Ovary (tissue), 3 donors: Measurements from ENCODE around the gene RNPEPL1.

Experiments used
- EP300 ChIP-seq: sonication (generic); formaldehyde crosslinking; IDR thresholded peaks from one replicate; pipeline ENCODE4 v1.6.1; 2017; ENCODE audit warnings: antibody characterized with exemption
- POLR2A ChIP-seq: fragments of 450-650 bp; IDR thresholded peaks from one replicate; pipeline ENCODE4 v1.6.1; 2017; ENCODE audit warnings: antibody characterized with exemption, mild to moderate bottlenecking, moderate library complexity
- TF ChIP-seq, protein P1 (sequence below), 3 donors: fragments of 450-650 bp in 2 of 3; fragments of 200-600 bp in 1 of 3; IDR thresholded peaks; one replicate each; pipeline versions ENCODE4 v1.5.1 to v1.8.0; 2016 to 2022; ENCODE audit warnings: antibody characterized with exemption in 3 of 3, mild to moderate bottlenecking in 1 of 3
- donor health status: DM: no; HTN: no; CAD: no.

DNA sequence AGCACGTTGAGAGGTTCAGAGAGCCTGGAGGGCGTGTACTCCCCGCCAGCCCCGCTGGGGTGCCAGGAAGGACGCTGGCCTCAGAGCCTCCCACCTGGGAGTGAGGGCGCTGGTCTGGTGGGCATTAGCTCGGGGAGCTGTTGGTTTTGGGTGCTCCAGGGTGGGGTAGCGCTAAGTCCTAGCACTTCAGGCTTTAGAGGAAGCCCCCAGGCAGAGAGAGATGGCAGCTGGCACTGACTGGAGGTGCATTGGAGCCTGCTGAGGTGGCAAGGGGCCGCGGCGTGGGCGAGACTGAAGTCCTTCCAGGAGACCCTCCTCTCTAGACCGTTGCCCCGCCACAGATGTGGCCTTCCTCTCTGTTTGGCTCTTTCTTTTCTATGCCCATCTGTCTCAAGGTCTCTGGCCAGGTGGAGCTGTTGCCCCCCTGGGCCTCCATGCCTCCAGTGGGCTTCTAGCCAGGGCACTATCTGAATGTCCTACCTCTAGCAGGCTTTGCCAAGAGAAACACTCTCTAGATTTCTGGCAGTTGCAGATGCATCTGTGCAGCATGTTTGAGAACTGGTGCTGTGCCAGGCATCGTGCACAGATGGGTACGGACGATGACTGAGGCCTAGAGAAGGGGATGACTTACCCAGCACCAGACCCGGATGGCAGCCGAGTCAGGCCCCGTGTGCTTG lies 24.9 kb downstream of the RNPEPL1 start:
- TF ChIP-seq, protein P1, sequence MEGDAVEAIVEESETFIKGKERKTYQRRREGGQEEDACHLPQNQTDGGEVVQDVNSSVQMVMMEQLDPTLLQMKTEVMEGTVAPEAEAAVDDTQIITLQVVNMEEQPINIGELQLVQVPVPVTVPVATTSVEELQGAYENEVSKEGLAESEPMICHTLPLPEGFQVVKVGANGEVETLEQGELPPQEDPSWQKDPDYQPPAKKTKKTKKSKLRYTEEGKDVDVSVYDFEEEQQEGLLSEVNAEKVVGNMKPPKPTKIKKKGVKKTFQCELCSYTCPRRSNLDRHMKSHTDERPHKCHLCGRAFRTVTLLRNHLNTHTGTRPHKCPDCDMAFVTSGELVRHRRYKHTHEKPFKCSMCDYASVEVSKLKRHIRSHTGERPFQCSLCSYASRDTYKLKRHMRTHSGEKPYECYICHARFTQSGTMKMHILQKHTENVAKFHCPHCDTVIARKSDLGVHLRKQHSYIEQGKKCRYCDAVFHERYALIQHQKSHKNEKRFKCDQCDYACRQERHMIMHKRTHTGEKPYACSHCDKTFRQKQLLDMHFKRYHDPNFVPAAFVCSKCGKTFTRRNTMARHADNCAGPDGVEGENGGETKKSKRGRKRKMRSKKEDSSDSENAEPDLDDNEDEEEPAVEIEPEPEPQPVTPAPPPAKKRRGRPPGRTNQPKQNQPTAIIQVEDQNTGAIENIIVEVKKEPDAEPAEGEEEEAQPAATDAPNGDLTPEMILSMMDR (IDR thresholded peaks at IDR 0.05) = no peak
- TF ChIP-seq POLR2A (no peak), EP300 (no peak)
